Measurements from ENCODE around the gene SLC7A14.

The SLC7A14 gene

DNA sequence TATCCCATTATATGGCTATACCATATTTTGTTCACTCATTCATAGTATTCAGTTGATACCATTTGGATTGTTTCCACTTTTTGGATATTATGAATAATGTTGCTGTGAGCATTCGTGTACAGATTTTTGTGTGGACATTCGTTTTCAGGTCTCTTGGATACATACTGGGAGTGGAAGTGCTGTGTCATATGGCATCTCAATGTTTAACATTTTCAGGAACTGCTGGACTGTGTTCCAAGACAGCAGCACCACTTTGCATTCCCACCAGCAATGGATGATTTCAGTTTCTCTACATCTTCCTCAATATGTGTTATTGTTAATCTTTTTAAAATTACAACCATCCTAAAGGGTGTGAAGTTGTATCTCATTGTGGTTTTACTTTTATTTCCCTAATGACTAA is 34.6 kb downstream of the SLC7A14 start:
- no peak for DNase-seq
- intact Hi-C loops (cut with DNase I): loop anchor here (5.0 kb wide), 1 partner anchor 134 kb away; the partner anchor contains the start of gene CLDN11

DNA sequence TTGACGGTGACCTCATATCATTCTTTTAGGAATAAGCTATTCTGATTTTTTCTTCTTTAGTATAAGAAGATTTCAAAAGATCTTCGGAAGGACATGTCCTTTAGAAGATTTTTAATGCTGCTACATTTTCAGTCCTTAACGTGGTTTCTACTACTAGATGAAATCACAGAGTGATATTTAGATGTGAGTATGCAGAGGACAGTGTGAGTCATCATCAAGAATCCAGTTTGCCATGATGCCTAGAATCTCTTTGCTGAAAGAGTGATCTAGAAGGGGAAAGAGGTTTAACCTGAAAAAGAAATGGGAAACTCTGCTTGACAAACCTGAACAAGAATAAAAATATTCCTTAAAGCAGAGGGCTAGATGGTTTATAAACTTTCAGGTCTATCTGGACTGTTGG is 43.2 kb downstream of the SLC7A14 start:
- DNase-seq: no peak
- intact Hi-C loops (cut with DNase I): no loop called here

DNA sequence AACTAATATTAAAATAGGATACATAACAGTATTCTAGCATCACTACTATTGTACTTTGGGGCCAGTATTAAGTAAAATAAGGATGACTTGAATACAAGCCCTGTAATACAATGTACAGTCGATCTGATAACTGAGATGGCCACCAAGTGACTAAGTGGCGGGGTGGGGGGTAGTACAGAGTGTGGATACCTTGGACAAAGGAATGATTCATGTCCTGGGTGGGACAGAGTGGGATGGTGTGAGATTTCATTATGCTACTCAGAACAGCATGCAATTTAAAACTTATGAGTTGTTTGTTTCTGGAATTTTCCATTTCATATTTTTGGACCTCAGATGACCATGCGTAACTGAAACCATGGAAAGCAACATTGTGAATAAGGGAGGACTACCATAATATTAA is 46.0 kb downstream of the SLC7A14 start:
- intact Hi-C loops (cut with DNase I): no loop called here
- no peak for DNase-seq

DNA sequence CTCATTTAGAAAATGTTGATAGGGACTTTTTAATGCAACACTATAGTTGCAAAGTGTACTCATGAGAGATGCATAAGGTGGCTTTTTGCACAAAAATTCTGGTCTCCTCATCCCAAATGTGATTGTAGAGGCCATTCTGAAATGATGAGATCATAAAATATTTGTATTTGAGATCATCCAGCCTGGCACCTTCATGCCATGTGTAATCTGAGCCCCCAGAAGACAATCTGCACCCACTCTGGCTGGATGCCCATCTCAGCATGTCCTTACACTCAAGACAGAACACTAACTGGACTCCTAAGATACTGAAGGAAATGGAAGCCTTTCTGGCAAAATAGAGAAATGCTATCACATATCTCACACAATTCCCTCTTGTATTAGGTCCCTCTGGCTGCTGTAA is 49.2 kb downstream of the SLC7A14 start:
- no peak for DNase-seq
- intact Hi-C loops (cut with DNase I): no loop called here

DNA sequence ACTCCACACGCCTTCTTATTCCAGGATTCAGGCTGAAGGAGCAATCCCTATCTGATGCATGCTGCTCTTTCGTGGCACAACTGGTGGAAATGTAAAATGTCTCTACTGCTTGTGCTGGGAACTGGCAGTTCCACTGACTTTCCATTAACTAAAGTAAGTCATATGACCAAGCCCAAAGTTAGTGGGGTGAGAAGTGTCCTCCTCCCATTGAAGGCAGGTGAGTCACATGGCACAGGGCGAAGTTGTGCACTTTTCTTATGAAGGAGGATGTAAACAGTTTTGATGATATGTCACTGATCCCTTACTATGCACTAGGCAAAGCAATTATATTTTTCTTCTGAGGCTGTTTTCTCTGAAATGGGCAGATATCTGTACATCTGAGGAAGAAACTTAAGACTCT is 51.6 kb downstream of the SLC7A14 start:
- no peak for DNase-seq
- intact Hi-C loops (cut with DNase I): no loop called here

DNA sequence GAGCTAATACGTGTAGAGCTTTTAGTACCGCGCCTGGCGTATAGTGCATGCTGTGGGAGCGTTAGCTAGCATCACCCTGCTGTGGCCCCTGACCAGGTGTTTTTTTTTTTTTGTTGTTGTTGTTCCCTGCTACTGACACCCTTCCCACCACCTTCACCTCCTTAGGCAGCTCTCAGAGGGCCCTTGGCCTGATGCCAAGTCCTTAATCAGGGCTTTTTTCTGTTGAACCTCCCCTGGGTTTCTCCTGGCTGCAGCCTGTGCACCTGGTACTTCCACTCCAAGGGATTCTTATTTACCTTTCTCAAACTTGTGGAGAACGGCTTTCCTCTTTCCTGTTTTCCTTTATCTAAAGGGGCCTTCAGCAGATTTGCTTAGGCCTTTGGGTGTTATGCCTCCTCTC is 53.3 kb downstream of the SLC7A14 start:
- DNase-seq: no peak

DNA sequence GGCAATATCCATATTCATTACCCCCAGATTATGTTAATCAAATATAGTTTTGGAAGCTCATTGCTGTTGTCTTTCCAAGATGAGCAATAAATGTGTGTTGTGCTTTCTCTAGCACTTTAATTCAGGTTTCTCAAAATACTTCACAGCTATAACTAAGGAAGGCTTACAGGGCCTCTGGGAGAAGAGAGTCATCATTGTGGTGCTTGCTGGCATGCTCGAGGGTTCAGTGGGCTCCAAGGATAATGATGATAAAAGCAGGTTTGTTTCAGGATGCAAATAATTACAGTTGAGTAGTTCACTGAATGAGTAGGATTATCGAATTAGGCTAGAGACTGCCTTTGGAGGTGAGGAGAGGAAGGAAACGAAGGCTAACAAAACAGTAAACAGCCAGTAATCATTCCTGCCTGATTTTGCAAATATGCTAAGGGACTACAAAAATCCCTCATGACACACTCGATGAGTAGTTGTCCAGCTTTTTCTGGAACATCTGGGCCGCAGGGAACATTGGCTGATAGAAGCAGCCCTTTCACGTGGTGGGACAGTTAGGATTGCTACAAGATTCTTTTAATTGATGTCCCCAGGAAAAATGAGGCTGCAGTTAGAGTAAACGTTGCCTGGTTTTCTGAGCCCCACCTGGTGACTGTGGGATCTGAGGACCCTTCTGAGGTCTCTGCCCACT is 54.1 kb downstream of the SLC7A14 start:
- no peak for DNase-seq
- intact Hi-C loops (cut with DNase I): no loop called here

More for the DNA sequence above, 53.3 kb downstream of the SLC7A14 start:
- intact Hi-C loops (cut with DNase I): no loop called here

DNA sequence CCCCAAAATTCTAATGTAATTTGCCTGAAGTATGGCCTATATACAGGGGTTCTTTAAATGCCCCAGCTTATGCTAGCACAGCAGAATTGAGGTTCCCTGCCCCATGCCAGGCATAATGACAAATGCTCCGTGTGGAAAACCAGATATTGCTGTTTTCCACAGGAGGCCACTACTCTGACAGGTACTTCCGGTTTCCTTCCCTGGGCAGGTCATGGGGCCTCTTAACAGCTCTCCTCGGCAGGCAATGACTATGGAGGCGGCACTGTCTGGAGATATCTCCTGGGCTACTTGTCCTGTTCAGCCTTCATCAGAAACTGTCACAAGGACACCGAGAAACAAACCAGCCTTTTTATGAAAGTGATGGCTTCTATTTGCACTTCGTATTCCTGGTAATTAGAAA is 54.8 kb downstream of the SLC7A14 start:
- no peak for DNase-seq
- intact Hi-C loops (cut with DNase I): no loop called here

DNA sequence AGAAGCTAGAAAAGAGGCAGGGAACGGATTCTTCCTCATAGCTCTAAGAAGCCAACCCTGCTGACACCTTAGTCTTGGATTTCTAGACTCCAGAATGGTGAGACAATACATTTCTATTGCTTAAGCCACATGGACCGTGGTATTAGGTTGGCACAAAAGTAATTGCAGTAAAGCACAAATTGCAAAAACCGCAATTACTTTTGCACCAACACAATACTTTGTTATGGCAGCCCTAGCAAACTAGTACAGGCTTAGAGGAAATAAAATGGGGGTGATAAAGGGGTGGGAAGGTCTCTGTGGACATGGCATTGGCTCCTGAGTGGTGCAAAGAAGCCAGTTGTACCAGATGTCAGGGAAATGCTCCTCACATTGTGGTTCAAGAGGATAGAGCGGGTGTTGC is 56.0 kb downstream of the SLC7A14 start:
- intact Hi-C loops (cut with DNase I): no loop called here

DNA sequence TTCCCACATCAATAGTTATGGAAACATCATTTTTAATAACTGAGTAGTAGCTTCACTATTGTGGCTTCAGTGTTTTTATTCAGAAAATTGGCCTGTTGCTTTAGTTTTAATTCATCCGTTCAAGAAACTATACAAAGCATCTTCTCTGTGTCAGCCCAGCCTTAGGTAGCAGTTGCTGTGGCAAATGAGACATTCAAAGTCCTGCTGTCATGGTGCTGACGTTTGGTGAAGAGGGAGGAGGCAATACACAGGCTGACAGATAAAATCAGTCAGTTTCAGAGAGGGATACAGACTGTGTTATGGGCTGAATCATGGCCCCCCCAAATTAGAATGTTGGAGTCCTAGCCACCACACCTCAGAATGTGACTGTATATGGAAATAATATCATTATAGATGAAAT is 56.5 kb downstream of the SLC7A14 start:
- no peak for DNase-seq
- intact Hi-C loops (cut with DNase I): no loop called here

More for the DNA sequence above, 56.0 kb downstream of the SLC7A14 start:
- DNase-seq: no peak

DNA sequence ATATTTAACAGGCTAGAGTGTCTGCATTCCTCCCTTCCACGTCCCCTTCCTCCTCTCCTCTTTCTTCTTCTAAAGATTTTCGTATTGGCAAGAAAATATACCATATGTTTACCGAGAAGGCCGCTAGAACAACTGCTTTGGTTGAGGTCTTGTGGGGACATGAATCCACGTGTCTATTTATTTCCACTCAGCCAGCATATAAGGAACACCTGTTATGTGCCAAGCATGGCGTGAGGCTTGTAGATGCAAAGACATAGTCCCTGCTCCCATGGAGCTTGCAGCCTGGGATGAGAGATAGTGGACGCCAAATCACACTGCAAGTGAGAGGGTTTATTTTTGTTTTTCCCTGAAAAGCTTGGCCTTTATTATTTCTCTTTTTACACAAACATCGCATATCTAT is 57.1 kb downstream of the SLC7A14 start:
- intact Hi-C loops (cut with DNase I): no loop called here
- DNase-seq: no peak

DNA sequence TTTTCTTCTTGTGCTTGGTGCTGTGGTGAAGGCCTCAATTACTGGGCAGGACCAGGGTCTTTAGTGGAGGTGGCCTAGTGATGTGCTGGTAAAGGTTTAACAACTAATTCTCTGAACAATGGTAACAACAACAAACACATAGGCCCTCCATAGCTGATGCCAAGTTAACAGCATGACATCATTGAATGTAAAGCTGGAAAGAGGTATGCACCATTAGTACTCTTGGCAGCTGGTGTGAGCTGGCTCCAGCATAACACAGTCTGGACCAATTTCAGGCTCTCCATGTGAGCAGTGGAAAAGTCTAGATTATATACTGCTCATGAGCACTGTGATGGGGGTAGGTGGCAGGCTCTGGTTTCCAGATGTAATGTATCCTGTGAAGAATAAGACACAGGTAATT is 61.8 kb downstream of the SLC7A14 start:
- no peak for DNase-seq
- intact Hi-C loops (cut with DNase I): no loop called here

DNA sequence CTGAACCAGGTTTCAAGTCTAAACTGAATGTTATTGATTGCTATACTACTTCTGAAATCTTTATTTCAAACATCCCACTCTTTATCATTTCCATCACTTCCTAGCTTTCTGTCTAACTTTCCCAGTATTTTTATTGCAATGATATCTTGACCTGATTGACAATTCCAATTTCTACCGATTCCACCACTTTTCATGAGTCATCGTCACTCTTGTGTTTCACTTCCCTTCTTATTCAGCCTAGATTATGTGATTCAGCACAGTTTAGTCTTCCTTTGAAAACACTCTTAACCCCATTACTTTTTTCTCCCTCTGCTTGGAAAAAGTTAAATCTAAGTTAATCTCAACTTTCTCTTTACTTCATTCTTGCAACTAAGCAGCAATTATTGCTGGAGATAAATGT is 62.6 kb downstream of the SLC7A14 start:
- intact Hi-C loops (cut with DNase I): no loop called here

DNA sequence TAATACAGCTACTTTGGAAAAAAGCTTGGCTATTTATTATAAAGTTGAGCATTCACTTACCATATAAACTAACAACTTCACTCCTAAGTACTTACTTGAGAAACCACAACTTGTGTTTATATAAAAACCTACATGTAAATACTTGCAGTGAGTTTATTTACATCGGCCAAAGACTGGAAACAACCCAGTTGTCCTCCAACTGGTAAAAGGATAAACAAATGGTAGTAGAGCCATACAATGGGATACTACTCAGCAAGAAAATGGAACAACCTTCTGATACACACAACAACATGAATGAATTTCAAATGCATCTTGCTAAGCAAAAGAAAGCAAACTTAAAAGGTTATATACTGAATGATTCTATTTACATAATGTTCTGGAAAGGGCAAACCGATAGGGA is 63.7 kb downstream of the SLC7A14 start:
- no peak for DNase-seq
- intact Hi-C loops (cut with DNase I): no loop called here

More for the DNA sequence above, 62.6 kb downstream of the SLC7A14 start:
- no peak for DNase-seq

DNA sequence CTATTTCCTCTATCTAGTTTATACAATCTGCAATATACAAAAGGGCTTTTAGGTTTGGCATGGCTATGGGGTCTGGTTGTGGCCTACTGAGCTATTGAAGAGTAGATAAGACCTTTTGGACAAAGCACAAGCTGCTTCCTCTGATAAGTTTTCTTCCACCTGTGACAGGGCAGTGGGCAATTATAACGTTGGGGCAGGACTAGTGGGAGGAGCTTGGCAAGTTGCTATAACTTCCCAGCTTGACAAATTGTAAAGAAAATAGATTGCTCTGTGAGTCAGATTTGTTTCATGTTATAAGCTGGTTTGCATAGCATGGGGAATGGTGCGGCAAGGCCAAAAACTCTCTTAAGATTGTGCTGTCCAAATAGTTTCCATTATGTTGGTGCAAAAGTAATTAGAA is 64.9 kb downstream of the SLC7A14 start:
- intact Hi-C loops (cut with DNase I): no loop called here
- DNase-seq: no peak

DNA sequence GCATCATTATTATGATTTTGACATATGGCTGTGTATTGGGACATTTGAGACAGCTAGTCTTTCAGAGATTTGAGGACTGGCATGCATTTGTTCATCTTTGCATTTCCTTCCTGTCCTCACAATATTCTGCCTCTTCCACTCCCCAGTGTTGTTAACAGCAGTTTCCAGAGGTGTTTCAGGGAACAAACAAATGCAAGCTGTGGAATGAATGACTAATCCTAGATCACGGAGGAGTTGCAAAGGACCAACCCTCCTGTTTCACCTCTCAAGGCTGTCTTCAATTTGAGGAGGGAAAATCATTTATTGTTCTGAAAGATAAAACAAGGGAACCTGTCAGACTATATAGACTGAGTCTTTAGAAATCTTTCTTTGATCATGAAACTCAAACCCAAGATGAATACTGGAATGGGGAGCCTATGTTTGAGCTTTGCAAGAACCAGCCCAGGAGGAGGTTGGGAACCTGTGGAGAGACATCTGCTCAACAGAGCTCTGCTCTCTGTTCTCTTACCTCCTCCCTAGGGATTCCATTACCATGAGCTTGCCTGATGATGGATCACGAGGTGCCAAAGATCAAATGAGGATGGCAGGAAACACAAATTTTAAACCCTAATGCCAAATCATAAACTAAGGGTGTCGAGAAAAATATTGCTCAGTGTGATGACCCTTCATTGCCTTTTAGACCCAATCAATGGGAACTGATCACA is 68.5 kb downstream of the SLC7A14 start:
- intact Hi-C loops (cut with DNase I): no loop called here
- DNase-seq: no peak

DNA sequence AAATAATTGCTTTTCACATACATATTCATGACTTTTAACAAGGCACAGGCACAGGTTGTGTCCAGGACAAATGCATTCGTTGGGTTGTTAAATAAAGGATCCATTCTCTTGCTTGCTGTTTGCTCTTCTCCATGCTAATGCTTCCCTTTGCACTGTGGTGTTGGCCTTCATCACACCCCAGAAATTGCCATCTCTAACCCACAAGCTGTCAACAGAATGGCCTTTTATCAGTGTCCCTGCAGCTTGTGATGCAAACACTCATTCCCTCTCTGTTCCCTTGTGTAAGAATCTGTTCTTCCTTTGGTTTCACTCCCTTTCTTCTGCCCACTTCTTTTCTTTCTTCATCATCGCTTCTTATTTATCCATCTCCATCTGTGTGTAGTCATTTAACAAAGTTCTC is 72.2 kb downstream of the SLC7A14 start:
- intact Hi-C loops (cut with DNase I): no loop called here
- no peak for DNase-seq

DNA sequence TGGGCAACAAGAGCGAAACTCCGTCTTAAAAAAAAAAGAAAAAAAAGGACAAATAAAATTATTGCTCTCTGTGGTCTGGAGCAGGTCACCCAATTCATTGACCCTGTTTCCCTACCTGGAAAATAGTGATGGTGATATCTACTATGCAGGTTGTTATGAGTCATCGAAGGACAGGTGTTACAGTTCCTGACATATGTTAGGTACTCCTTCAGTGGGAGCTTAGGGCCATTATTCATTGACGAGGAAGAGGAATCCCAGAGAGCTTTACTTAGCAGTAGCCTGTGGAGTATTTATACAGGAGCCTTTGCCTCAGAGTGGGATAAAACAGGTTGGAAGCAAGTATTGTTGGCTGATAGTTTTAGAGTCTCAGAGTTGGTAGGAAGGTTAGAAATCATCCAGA is 74.5 kb downstream of the SLC7A14 start:
- no peak for DNase-seq
- intact Hi-C loops (cut with DNase I): no loop called here

DNA sequence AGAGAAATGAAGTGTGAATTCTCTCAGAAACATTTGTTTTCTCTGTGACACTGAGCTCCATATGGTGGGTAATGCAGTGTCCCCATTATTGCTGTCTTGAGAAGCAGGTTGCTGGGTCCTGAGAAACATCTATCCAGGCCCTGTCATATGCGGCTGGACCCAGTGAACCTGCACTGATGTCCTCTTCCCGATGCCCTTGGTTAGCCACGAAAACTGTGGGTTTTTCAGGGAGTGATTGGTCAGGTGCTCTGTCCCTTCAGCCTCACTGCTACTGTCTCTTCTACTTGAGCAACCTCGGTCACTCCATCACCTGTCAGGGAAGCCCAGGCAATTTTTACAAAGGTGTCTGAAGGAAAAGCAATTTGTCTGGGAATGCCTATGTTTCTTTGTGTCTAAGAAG is 77.0 kb downstream of the SLC7A14 start:
- intact Hi-C loops (cut with DNase I): no loop called here
- DNase-seq: no peak

DNA sequence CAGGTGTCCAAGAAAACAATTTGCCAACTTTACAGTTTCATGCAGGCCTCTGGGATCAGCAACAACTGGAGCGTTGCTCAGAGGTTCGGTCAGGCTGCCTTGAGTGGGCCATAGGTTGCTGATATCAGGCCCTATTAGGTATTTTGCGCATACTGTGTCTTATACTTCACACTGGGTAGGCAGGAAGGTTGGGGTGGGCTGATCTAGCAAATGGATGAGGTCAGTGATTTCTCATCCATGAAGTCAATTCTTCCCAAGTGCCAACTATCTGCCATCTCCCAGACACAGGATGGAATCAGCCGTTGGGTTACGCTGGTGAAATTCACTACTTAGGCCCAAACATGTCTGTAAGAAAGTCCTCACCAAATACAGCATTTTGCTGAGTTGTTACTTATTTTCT is 77.6 kb downstream of the SLC7A14 start:
- intact Hi-C loops (cut with DNase I): no loop called here
- no peak for DNase-seq

DNA sequence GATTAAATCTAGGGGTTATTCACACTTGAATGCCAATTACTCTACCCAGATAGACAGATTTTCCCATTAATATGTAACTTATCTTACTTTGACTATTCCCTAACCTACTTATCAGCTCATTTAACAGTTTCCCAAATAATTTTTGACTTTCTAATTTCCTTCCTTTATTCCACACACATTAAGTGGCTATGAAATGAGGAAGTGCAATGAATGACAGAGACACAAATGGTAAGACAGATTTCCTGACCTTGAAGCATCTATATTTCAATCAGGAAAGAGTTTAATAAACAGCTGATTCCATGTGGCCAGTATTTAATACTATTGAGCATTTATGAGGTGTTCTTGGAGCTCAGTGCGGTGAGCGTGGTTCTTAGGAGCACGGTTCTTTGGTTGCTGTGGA is 78.8 kb downstream of the SLC7A14 start:
- intact Hi-C loops (cut with DNase I): no loop called here
- DNase-seq: no peak

DNA sequence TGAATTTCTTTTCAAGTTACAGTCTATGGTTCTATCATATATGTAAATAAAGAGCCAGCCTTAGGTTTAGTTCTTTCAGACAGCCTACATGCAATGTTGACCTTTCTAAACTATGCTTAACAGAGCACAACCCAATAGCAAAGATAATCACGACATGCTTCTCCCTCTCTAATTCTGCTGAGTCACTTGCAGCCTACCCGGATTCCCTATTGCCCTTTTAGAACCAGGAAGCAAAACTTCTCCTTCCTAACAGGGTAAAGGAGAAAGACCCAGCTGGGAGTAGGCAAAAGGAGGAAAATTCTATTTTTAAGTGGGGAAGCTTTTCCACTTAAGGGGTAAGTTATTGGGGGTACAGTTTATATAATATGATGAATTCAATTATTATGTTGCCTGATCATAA is 79.3 kb downstream of the SLC7A14 start:
- intact Hi-C loops (cut with DNase I): no loop called here
- DNase-seq: no peak
